Mammary epithelial cell (primary cell): ENCODE results near the gene COMT.

ENCODE experiments used
- CTCF ChIP-seq, 2 donors: IDR thresholded peaks in 1 of 2; conservative IDR thresholded peaks in 1 of 2; 2 replicates each; pipeline ENCODE4 v1.5.1; 2011 to 2012; ENCODE audit warnings: inconsistent platforms in 2 of 2, low read length in 2 of 2, mild to moderate bottlenecking in 2 of 2, control low read depth in 1 of 2, low read depth in 1 of 2; ENCODE audit not compliant: insufficient read depth in 1 of 2; ENCODE audit errors: extremely low read depth in 1 of 2
- EZH2 ChIP-seq: IDR thresholded peaks from 2 replicates; pipeline ENCODE4 v1.6.1; 2012; ENCODE audit warnings: low read length, inconsistent platforms, borderline replicate concordance

DNA sequence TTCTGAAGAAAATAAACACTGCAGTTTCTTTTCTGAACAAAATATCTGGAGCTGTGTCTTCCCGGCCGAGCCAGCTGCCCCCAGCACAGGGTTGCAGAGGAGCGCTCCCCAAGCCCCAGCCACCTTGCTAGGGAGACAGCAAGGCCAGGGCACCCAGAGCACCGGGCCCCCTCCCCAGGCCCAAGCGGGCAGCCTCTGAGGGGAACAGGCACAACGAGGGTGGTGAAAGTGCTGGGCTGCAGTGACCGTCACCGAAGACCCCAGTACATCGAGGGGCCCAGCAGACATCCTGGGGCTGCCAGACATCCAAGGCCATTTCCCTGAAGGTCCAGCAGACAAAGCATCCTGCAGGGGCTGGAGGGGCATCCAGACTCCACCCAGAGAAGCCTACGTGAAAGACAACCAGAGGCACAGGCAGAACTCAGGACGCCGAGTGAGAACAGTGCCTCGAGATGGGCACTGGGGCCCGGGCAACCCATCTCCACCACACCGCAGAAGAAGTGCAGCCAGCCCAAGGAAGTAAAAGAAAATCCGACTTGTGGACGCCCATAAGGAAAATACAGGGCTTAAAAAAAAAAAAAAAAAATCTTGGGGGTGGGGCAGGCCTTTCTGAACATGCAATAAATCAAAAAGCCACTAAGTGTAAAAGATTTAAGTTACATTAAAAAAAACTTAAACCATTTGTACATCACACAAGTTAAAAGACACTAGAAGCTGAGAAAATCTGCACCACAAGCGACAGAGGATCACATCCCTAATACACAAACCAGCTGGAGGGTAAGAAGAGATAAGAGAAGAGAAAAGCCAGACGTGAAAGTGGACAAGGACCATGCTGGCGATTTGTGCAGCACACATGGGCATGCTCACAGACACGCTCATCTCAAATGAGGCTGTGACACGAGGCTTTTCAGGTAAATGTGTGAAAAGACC lies 36.0 kb upstream of the COMT start:
- TF ChIP-seq CTCF (conservative IDR thresholded peaks at IDR 0.05 in 1 of 2, IDR thresholded peaks at IDR 0.05 in 1 of 2; ENCODE audit: extremely low read depth in 1 of 2, insufficient read depth in 1 of 2, low read depth in 1 of 2, low read length in 2 of 2) = no peak
- TF ChIP-seq EZH2 = no peak
